B cell (primary cell): ENCODE results near the gene KCNIP1. TPM values are rescaled to one million over a fixed set of nuclear protein-coding genes. Genes with fewer than 3 reads are reported as not detected.

ENCODE experiments used
- ATAC-seq: fragments of 200-7000 bp; cut with Tn5 transposase; one replicate; pipeline ENCODE4 v1.10.0; 2021; ENCODE audit warnings: low read depth, mild to moderate bottlenecking, moderate number of reproducible peaks, moderate library complexity
- CTCF ChIA-PET: fragments of 350-600 bp; sonication (Branson Sonifier 250); formaldehyde crosslinking; loops from one replicate; lab custom pipeline; 2021; ENCODE audit warnings: antibody characterized with exemption, inconsistent platforms; lab: Charles Lee
- POLR2A ChIA-PET: fragments of 350-600 bp; sonication (Branson Sonifier 250); formaldehyde crosslinking; loops from one replicate; lab custom pipeline; 2021; ENCODE audit warnings: antibody characterized with exemption; lab: Charles Lee
- DNase-seq: peaks from one replicate; pipeline ENCODE4 v3.0.0; 2013
- H2AFZ ChIP-seq: 2 replicates; pipeline ENCODE4 v1.6.1; 2012; ENCODE audit warnings: mild to moderate bottlenecking, low read depth, low read length; ENCODE audit not compliant: insufficient read depth, poor library complexity, severe bottlenecking
- H3K27ac ChIP-seq, 2 donors: 1 replicate in 1 of 2; 2 replicates in 1 of 2; pipeline ENCODE4 v1.5.1; 2012 to 2013; ENCODE audit warnings: low read length in 2 of 2, mild to moderate bottlenecking in 2 of 2, moderate library complexity in 1 of 2
- H3K27me3 ChIP-seq, 4 experiments: fragments of 200-600 bp in 1 of 4; sonication (generic) in 1 of 4; replicated peaks in 1 of 4; 1 replicate in 2 of 4; 2 replicates in 2 of 4; pipeline versions ENCODE4 v1.6.1 to v1.7.0; 2013 to 2016; ENCODE audit warnings: low read length in 3 of 4, mild to moderate bottlenecking in 2 of 4, mixed read lengths in 1 of 4, moderate library complexity in 1 of 4; ENCODE audit not compliant: insufficient read depth in 4 of 4, control insufficient read depth in 3 of 4; ENCODE audit errors: control extremely low read depth in 1 of 4
- H3K36me3 ChIP-seq, 2 experiments: replicated peaks in 1 of 2; 1 replicate in 1 of 2; 2 replicates in 1 of 2; pipeline versions ENCODE4 v1.6.1 to v1.7.1; 2013; ENCODE audit warnings: low read length in 1 of 2; ENCODE audit not compliant: insufficient read depth in 2 of 2, control insufficient read depth in 1 of 2; ENCODE audit errors: control extremely low read depth in 1 of 2, extremely low read depth in 1 of 2
- H3K4me1 ChIP-seq, 2 donors: fragments of 200-600 bp in 1 of 2; sonication (generic) in 1 of 2; 1 replicate in 1 of 2; 2 replicates in 1 of 2; pipeline versions ENCODE4 v1.5.1 to v1.6.1; 2013 to 2017; ENCODE audit warnings: low read length in 2 of 2; ENCODE audit not compliant: control insufficient read depth in 2 of 2, insufficient read depth in 2 of 2
- H3K4me2 ChIP-seq: replicated peaks from 2 replicates; pipeline ENCODE3; 2012; ENCODE audit warnings: mild to moderate bottlenecking, low read depth, low read length; ENCODE audit not compliant: poor library complexity, severe bottlenecking
- H3K4me3 ChIP-seq, 5 experiments: fragments of 200-600 bp in 1 of 5; sonication (generic) in 1 of 5; 1 replicate in 3 of 5; 2 replicates in 2 of 5; pipeline versions ENCODE4 v1.5.1 to v1.7.0; 2011 to 2016; ENCODE audit warnings: low read length in 4 of 5, mild to moderate bottlenecking in 4 of 5, low read depth in 2 of 5, control low read depth in 1 of 5, moderate library complexity in 1 of 5; ENCODE audit not compliant: insufficient read depth in 1 of 5; ENCODE audit errors: control extremely low read depth in 1 of 5, extremely low read depth in 1 of 5
- H3K79me2 ChIP-seq: fragments of 200-600 bp; sonication (generic); one replicate; pipeline ENCODE4 v1.6.0; 2016; ENCODE audit warnings: low read length; ENCODE audit not compliant: control insufficient read depth, insufficient read depth
- H3K9ac ChIP-seq: fragments of 200-600 bp; sonication (generic); 2 replicates; pipeline ENCODE4 v1.6.1; 2017; ENCODE audit warnings: mild to moderate bottlenecking, low read length, moderate library complexity
- H3K9me3 ChIP-seq, 3 donors: one replicate each; pipeline versions ENCODE4 v1.6.1 to v1.7.1; 2013; ENCODE audit warnings: low read length in 2 of 3; ENCODE audit not compliant: control insufficient read depth in 2 of 3, insufficient read depth in 1 of 3; ENCODE audit errors: control extremely low read depth in 1 of 3
- H4K20me1 ChIP-seq: 2 replicates; pipeline ENCODE4 v1.6.0; 2012; ENCODE audit warnings: mild to moderate bottlenecking, low read length; ENCODE audit not compliant: insufficient read depth, control insufficient read depth, poor library complexity, severe bottlenecking
- H3K27ac Mint-ChIP-seq: one replicate; pipeline ENCODE4 v1.8.0; 2021; ENCODE audit warnings: mixed read lengths
- H3K27me3 Mint-ChIP-seq: one replicate; pipeline ENCODE4 v1.8.0; 2021; ENCODE audit warnings: mixed read lengths
- H3K4me1 Mint-ChIP-seq: one replicate; pipeline ENCODE4 v1.8.0; 2021; ENCODE audit warnings: mixed read lengths
- H3K4me3 Mint-ChIP-seq: one replicate; pipeline ENCODE4 v1.8.0; 2021; ENCODE audit warnings: mixed read lengths
- H3K9me3 Mint-ChIP-seq: one replicate; pipeline ENCODE4 v1.8.0; 2022; ENCODE audit warnings: mixed read lengths; ENCODE audit not compliant: insufficient read depth
- EZH2 ChIP-seq: IDR thresholded peaks from 2 replicates; pipeline ENCODE4 v1.6.1; 2012; ENCODE audit warnings: borderline replicate concordance, low read depth, mild to moderate bottlenecking, moderate library complexity, low read length; ENCODE audit not compliant: insufficient read depth, poor library complexity, severe bottlenecking
- WGBS: methylation state at CpG from one replicate; pipeline ENCODE4 v1.1.5; 2013; ENCODE audit warnings: missing lambda C conversion rate; ENCODE audit not compliant: insufficient coverage; 5-methylcytosine and 5-hydroxymethylcytosine counted together
- intact Hi-C: fragments of 100-400 bp; cut with micrococcal nuclease; formaldehyde crosslinking; loops from one replicate; pipeline ENCODE4 v1.10.0; 2022
- polyA plus RNA-seq: library from polyadenylated mRNA; depleted of rRNA; stranded (reverse); fragments of >200 nt; gene quantifications from 2 replicates; pipeline ENCODE4 v1.2.3, GENCODE V29; 2012
- total RNA-seq, 2 donors: library from RNA; stranded (reverse); fragments of 120-200 nt in 1 of 2; gene quantifications; 1 replicate in 1 of 2; 2 replicates in 1 of 2; pipeline versions ENCODE4 v1.2.3 to v1.2.4, GENCODE V29; 2013 to 2022
- TF ChIP-seq, protein P1 (sequence below): fragments of 200-600 bp; IDR thresholded peaks from one replicate; pipeline ENCODE4 v1.8.0; 2022; ENCODE audit warnings: antibody characterized with exemption, mild to moderate bottlenecking

Gene KCNIP1
- total and polyA plus RNA-seq, 2 donors (not counting 1 experiment from before 2014, with no cell fraction given), result not detected

DNA sequence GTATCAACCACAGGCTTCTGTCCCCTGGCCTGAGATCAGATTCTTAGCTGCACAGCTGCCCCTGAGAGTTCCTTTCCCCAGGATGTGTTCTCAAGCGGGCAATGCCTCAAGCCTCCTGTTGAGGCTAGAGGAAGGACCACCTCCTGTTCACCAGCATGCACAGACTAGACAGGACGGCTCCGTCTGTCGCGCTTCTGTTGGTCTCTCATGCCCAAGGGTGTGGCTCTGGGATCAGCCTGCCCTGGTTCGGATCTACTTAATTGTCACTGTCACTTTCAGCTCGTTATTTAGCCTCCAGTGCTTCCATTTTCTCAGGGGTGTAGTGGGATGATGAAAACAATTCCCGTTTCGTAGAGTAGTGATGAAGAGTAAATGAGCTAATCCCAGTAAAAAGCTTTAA lies 103.1 kb downstream of the KCNIP1 start:
- H3K27ac ChIP-seq, result no peak overlapping the region
- Mint-ChIP-seq H3K4me1 (no peaks in the 10 kb centered on the region), H3K4me3 (no peak overlapping the region), H3K9me3 (no peaks in the 10 kb centered on the region), H3K27ac (no peak overlapping the region), H3K27me3 (peaks cover 7% of the 10 kb centered on the region)
- H3K4me1 ChIP-seq, result no peaks in the 10 kb centered on the region
- POLR2A ChIA-PET, result no interaction called here
- H4K20me1 ChIP-seq, result no peaks in the 10 kb centered on the region
- ATAC-seq (no peak), DNase-seq (no peak)
- no peak overlapping the region for H2AFZ ChIP-seq
- TF ChIP-seq, protein P1, sequence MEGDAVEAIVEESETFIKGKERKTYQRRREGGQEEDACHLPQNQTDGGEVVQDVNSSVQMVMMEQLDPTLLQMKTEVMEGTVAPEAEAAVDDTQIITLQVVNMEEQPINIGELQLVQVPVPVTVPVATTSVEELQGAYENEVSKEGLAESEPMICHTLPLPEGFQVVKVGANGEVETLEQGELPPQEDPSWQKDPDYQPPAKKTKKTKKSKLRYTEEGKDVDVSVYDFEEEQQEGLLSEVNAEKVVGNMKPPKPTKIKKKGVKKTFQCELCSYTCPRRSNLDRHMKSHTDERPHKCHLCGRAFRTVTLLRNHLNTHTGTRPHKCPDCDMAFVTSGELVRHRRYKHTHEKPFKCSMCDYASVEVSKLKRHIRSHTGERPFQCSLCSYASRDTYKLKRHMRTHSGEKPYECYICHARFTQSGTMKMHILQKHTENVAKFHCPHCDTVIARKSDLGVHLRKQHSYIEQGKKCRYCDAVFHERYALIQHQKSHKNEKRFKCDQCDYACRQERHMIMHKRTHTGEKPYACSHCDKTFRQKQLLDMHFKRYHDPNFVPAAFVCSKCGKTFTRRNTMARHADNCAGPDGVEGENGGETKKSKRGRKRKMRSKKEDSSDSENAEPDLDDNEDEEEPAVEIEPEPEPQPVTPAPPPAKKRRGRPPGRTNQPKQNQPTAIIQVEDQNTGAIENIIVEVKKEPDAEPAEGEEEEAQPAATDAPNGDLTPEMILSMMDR, result no peak
- TF ChIP-seq EZH2, result no peak
- intact Hi-C loops, result no loop called here
- no peaks in the 10 kb centered on the region for H3K79me2 ChIP-seq
- peaks cover 0 to 2% (median 0%) of the 10 kb centered on the region in 3 donors for H3K9me3 ChIP-seq
- WGBS, result 100% methylated on average over 6 of the region's 9 CpGs
- no peaks in the 10 kb centered on the region for H3K36me3 ChIP-seq
- H3K4me2 ChIP-seq, result no peak overlapping the region
- CTCF ChIA-PET, result no interaction called here
- no peak overlapping the region for H3K4me3 ChIP-seq
- H3K27me3 ChIP-seq, result peaks cover 0 to 2% (median 0%) of the 10 kb centered on the region in 4 experiments
- H3K9ac ChIP-seq, result no peak overlapping the region

DNA sequence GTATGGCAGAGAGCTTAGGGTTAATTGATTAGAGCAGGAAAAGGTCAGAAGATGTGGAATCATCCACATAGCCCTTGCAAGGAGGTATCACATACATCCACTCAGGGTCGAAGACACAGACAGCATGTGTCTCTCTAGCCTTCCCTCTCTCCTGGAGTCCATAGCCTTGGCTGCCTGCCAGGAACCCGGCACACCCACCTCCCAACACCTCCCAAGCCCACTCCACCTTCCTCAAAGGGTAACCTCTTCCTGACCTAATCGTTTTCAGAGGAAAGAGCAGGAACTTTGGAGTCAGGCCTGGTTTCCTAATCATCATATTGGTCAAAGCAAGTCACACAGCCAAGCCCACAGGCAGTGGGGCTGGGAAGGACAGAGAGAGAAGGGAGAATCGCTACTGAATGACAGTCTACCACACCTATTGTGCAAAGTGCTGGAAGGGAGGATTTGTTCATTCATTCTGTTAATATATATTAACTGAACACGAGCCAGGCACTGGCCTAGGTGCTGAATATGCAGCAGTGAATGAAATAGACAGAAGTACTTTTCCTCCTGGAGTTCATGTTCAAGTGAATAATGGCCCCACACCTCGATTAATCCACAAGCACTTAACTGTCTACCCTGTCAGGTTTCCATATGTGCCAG lies 107.8 kb downstream of the KCNIP1 start:
- intact Hi-C loops, result no loop called here

More for the DNA sequence above, 107.8 kb downstream of the KCNIP1 start:
- WGBS, result 44% methylated on average over 2 of the region's 6 CpGs
- no peak overlapping the region for H3K27ac ChIP-seq
- Mint-ChIP-seq H3K27me3 (peaks cover under 1% of the 10 kb centered on the region), H3K4me1 (no peaks in the 10 kb centered on the region), H3K4me3 (no peak overlapping the region), H3K27ac (no peak overlapping the region), H3K9me3 (no peaks in the 10 kb centered on the region)
- no peaks in the 10 kb centered on the region for H3K4me1 ChIP-seq
- H3K4me3 ChIP-seq, result no peak overlapping the region
- H3K4me2 ChIP-seq, result no peak overlapping the region
- no peak overlapping the region for H2AFZ ChIP-seq
- no peak for TF ChIP-seq EZH2
- TF ChIP-seq, protein P1, result no peak
- CTCF ChIA-PET, result no interaction called here
- no peak for DNase-seq
- H3K9me3 ChIP-seq, result no peaks in the 10 kb centered on the region
- no peak for ATAC-seq
- POLR2A ChIA-PET, result no interaction called here
- peaks cover 0 to 2% (median 0%) of the 10 kb centered on the region in 4 experiments for H3K27me3 ChIP-seq
- H4K20me1 ChIP-seq, result no peaks in the 10 kb centered on the region
- no peaks in the 10 kb centered on the region for H3K79me2 ChIP-seq
- no peak overlapping the region for H3K9ac ChIP-seq
- no peaks in the 10 kb centered on the region for H3K36me3 ChIP-seq
